Smooth muscle cell of the brain vasculature (primary cell): Measurements from ENCODE around the gene SYTL2.
A peak's percentile ranks its signal among the peaks of the same experiment; 100 is the strongest.

Experiments
- DNase-seq: peaks from one replicate; pipeline ENCODE4 v3.0.0-alpha.2; 2012; ENCODE audit warnings: low read depth, low spot score

The SYTL2 gene

DNA sequence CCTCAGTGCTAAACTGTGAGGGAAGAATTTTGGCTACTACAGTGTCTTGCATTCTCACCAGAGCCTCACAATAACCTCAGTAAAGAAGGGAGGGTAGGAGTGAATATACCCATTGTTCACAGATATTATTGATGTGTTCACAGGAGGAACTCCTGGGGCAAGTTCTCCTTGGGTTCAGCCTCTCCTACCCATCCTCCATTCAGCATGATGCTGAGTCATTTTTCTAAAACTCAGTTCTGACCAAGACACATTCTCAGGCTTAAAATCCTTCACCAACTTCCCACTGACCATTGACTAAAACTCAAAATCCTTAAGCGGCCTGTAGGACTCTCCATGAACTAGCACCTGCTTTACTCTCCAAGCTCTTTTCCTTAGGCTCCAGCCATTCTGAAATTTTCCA is 48.7 kb downstream of the SYTL2 start:
- no peak for DNase-seq

DNA sequence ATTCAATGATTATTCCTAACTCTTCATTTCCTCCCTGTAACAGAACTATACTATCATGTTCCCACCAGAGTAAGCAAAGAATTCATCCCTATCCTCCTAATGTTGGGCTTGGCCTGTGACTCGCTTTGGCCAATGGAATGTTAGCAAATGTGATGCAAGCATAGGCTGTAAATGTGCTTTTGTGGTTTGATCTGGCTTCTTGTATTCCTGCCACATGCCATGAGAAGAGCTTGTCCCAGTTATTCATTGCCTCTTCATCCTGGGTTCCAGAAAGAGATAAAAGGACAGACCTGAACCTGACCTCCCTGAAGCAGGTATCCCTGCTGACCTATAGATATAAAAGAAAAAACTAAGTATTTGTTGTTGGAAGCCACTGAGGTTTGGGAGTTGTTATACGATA is 51.0 kb downstream of the SYTL2 start:
- DNase-seq: peak; percentile 51

DNA sequence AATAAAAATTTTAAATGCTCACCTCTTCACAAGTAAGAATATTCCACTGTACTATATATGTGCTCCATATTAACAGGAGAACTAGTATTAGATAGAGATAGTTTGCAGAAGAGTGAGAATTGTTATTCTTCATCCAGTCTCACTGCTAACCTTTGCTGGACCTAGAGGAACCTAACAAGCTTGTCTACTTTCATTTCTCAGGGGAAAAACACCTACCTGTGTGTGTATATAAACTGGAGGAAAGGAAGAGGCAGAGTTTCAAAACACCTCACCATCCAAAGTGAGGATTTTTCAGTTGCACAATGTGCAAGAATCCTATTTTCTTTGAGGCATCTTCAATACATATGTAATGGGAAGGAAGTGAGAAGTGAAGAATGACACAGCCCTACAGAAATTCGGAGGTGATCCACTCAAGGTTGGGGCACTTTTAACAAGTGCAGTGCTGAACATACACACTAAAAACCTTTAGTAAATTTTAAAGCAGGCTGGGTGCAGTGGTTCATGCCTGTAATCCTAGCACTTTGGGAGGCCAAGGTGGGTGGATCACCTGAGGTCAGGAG is 52.4 kb downstream of the SYTL2 start:
- DNase-seq: no peak

DNA sequence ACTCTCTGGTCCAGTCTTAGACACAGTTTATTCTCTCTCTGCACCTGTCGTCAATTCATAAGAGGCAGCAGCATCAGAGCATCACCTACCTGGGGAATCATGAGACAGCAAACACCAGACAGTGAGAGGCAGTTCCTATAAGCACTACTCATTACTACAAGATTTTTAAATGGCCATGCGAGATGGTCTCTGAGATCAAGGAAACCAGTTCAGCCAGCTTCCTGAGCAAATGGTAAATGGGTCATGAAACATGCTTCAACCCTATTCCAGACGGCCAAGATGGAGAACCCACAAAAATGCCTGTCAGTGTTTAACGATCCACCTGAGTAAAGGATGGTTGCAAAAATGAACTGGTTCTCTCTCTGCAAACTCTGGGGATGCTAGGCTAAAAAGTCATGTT is 52.9 kb downstream of the SYTL2 start:
- no peak for DNase-seq

DNA sequence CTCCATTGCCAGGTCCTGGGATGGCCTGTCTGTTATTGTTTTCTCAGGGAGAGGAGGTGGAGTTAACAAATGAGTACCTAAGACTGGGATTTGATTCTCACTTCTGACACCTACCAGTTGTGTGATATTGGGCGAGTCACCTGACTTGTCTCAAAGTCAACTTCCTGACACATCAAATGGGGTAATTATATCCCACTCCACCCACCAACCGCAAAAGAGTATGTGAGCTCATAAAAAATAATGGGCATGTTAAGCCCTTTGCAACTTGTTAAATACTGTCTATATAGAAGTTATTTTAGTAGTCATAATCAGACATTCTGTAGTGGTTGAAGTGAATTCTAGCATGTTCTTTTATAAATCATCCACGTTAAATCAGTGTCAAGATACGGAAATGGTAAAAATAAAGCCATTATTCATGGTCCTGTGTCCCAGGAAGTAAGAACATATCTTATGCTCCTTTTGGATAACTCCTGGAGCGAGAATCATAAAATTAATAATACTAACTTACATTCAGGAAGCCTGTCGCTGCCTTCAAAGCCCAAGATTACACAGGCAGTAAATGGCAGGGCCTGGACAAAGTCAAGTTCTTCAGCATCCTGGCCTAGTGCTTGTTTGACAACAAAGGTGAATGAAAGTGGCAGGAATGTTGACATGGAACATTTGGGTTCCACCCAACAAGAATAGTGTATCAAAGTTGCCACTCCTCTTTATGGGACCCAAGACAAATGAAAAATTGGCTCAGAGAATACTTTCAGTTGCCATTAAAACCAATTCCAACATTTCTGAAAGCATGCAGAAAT is 54.3 kb downstream of the SYTL2 start:
- no peak for DNase-seq

DNA sequence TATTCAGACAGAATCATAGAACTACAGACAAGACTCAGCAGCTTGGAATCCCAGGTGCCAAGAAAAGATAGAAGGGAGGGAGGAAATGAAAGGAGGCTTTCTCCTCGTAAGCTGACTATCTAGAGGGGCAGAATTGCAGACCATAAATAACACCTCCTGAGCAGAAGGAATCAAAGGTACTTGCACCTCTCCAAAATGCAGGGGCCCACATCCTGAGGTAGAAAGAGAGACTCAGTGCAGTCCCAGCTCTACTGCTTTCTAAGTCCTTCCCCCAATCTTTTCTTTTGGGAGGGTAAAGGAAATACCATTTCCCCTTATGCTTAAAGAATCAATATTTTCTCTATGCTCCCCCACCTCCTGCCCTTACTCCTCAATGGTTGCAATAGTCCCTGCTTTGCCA is 55.2 kb downstream of the SYTL2 start:
- no peak for DNase-seq

DNA sequence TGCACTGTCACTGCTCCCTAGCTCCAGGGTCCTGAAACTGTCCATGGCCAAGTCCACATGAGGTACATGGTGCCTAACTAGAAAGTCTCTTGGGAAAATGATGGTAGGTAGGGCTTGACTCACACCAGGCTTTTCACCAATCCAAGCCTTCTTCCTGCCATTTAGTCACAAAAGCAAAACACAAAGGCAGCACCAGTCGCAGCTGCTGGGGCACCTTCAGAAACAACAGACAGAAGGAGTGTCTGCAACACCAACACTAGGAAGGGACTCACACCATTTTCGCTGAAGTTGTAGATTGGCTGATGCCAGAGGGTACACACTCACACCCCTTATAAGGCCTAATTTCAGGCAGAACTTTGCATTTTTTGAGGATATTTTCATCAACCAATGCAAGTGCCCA is 55.7 kb downstream of the SYTL2 start:
- DNase-seq: no peak

DNA sequence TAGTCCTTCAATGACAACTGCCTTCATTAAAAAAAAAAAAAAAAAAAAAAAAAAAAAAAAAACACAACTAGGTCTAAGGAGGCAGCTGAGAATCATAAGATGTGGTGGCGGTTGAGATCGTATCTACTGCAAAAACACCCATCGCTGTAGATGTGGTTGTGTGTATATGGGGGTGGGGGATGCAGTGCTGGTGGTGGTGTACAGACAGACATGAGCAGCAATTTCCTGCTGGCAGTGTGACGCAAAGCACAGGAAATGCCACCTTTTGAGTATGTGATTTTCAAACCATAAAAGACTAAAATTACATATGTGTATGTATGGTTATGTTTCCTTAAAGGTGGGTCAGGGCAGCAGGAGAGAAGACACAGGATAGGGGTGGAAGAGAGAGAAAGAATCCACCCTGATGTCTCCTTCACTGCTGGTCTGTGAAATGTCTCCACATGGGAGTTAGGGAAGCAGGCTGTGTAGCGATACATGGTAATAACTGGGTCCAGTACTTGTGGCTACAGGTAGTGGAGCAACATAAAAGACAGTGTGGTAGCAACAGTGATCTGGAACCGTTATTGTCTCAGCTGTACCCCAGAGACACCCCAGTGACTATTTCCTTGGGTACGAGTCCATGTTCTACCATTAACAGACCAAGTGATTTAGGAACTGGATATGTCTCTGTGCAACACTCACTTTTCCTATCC is 57.9 kb downstream of the SYTL2 start:
- no peak for DNase-seq

DNA sequence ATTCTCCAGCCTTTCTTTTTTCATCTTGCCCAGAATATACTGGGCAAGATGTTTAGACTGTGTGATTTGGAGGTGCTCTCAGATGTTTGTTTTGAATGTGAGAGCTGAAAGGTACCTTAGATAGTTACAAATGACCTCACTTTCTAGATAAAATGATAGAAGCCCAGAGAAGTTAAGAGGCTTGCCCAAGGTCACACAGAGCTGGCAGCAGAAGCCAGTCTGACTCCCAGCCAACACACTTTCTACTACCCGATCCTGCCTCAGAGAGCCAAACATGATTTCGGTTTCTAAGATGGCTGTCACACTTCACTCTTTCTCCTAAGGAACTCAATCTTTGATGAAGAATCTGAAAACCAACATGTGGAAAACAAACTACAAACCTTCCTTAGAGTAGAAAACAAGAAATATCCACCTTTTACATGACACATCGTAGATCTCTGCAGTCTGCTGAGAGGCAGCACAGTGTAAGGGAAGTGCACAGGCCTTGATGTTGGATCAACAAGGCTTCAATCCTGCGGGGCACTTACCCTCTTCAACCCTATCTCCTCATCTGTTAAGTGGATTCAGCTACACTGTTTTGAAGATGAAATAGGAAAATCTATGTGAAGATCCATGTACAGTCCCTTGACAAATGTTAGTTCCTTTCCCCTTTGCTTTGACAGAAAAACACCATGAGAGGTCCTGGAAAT is 58.6 kb downstream of the SYTL2 start:
- DNase-seq: no peak

DNA sequence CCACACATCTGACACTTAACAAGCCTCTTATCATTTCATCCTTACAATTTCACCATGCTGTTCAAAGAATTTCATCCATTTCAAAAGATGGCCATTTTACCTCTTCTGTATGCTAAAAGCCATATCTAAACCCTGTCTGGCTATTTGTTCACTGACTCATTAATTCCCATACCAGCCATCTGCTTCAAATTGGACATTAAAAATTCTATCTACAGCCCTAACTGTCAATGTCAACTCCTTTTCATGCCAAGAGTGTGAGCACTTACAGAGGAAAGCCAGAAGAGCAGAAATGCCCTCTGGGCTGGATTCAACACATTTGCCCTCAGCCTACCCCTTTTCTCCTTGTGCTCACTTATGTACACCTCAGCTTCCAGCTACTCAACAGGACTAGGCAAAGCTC is 59.2 kb downstream of the SYTL2 start:
- no peak for DNase-seq

DNA sequence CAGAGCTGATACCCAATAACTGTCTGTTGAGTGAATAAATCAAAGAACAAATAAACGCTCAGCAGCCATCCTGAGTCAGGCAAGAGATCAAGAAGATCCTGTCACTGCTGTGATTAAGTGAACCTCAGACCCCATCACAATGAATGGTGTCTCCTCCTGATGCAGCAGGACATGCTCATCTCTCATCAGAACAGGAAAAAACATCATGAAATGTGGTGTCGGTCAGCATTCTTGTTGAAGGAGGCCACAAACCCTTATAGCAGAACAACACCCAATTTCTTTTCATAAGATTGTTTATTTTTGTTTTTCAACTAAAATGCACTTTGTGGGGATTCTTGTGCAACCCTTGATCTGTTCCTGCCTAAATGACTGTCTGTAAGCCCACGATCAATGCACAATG is 60.3 kb downstream of the SYTL2 start:
- DNase-seq: no peak

DNA sequence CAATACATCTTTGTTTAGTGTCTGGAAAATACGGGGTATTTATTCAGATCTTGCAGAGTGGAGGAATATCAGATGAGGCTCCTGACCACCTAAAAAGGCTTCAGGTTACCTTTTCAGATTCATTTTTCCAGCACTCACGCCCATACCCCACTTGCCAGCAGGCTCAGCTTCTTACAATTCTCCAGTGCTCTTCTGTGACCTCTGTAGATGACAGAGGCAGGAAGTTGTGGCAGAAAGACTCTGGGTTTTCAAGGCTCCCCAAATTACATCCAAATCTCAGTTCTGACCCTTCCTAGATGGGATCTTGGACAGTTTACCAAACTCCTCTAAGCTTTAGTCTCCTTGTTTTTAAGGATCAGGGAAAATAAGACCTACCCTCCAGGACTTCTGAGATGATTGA is 61.1 kb downstream of the SYTL2 start:
- DNase-seq: no peak

DNA sequence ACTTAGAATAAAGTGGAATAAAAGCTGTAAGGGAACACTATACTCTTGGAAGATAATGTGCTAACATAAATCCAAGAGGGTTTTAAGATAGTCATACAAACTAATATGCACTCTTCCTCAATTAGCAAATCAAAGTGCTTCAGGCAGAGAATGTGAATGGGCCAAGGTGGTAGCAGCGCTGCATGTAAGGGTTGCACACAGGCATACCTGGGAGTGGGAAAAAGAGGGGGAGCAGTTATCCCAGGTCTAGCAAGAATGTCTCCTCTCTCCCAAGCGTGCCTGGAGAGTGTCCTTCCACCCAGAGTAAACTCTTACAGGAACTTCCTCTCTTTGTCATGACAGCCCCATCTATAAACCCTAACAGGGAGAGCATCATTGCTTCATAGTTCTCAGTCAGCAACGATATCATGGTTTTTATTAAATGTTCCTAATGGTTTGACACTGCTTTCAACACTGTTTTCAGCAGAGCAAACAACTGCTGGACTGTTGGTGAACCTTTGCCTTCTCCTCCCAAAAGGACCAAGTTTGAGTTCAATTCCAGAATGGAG is 61.6 kb downstream of the SYTL2 start:
- DNase-seq: no peak

DNA sequence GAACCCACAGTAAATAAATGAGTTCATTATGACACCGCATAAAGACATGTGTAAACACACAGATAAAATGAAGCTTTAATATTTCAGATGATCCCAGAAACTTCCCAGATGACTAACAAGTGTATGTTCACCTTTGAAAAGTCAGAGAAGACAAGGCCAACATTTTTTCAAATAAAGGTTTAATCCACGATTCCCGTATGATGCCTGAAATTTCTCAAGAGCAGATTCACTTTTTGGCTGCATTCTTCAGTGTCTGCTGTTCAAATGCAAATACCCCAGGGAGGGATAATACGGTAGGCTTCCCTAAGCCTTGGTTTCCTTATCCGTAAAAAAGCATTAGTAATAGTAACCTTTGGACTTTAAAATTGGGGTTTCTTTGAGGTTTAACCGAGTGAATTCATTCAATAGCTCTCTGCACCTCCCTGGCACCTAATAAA is 62.5 kb downstream of the SYTL2 start:
- no peak for DNase-seq

DNA sequence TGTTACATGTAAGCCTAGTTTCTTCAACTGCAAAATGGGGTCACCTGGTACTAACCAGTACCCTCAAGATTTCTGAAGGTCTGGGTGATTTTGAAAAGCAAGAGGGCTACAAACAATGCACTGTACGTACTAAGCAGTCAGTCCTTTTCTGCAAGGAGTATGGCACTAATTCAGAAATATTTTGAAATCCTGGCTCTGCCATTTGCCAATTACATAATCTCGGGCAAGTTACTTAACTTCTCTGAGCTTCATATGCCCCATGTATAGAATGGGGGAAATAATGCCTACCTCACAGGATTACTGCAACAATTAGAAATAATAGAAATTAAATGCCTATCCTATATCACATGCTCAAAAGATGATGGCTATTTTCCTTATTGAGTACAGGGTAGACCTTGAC is 64.3 kb downstream of the SYTL2 start:
- no peak for DNase-seq

DNA sequence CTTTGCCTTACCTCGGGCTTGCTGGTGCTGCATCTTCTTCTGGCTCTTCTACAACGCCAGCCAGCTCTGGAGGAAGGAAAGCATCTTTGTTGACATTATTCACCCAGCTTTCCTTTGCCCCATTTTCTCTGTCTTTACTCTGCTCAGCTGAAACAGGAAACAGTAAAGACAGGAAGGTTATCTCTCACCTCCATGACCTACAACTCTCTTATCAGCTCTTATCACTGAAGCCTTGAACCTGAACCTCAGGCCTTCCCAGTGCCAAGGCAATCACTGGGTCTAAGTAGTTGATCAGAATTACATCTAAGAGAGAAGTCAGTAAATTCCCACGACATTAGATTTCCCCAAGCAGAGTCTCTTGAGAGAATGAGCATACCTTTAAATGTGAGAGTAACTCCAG is 65.3 kb downstream of the SYTL2 start:
- DNase-seq: no peak

DNA sequence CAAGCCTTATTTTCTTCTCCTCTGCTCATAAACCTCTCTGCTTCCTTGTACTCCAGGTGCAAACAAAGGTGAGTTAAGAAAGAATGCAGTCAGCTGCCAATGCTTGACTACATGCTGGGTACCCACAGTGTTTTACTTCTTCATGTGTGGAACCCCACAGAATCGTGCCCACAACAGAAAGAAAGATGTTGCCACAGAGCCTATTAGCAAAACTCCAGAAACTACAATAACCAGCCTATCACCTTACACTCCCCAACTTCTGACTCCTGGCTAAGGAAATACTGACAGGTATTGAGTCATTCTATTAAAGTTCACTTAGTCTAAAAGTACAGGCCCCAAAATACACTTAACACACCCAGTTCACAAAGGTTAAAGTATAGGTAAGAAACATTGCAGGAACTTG is 68.1 kb downstream of the SYTL2 start:
- DNase-seq: no peak

DNA sequence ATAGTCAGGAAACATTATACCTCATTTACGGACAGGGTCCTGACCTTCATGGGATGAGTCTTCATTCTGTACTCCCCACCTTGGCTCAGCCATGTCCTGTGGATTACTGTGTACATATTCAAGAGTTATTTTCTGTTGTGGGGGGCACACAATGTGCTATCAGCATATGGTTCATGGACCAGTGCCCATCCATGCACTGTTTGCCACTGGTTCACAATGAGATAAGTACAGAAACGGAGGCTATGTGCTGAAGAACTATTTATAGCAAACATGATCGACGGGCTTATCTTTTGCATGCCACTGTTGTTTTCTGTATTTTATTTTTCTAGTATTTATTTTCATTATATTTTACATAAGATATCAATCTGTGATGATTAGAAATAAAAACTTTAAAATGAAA is 68.6 kb downstream of the SYTL2 start:
- no peak for DNase-seq

DNA sequence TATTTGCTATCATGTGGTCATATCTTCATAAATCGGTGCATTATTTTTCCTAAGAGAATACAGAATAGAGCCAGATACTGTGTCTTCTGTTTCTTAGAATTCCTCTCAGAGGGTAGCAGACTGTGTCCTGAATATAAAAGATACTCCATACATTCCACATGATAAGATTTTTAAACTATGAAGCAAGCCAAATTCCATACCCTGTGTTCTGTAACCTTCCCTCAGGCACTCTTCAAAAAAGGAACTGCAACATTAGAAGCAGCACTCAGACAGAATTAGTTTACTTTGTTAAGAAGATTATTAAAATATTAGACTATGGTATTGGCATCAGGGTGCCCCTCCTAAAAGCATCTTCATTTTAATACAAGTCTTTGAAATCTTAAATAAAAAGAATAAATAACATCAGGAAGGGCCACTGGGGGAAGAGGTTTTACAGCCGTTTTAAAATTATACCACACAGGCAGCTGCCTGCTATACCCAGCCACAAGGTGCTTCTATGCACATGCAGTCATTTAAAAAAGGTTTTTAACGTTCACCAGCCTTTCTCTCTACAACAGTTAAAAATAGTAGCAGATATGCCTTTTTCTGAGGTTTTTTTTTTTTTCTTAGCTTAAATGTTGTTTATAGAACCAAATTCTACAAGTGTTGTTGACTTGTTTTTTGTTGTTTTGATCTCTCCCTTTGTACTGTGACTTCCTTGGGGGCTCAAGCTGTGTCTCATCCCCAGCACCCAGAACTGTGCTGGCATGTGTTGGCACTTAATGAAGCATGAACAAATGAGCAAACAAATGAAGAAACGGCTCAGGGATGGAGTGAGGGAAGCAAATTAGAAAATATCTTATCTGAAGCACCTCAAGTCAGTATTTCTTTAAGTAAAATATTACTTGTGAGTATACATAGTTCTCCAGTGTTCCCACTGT is 70.2 kb downstream of the SYTL2 start:
- no peak for DNase-seq

DNA sequence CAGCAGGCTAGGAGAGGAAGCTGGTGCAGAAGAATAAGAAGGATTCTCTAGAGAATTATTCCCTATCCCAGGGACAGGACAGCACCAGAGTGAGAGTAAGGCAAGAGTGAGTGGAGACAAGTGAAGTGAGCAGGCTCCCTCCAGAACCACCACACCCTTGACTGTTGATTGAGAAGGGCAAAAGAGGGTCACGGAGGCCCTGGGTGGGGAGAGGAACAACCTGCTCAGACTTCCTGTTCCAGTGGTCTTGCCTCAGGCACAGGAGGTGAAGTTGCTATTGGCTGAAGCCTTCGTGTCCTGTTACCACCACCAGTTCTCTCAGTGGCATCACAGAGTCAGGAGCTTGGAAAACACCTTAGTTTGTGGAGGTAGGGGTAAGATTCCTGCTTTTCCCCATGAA is 73.2 kb downstream of the SYTL2 start:
- DNase-seq: no peak

DNA sequence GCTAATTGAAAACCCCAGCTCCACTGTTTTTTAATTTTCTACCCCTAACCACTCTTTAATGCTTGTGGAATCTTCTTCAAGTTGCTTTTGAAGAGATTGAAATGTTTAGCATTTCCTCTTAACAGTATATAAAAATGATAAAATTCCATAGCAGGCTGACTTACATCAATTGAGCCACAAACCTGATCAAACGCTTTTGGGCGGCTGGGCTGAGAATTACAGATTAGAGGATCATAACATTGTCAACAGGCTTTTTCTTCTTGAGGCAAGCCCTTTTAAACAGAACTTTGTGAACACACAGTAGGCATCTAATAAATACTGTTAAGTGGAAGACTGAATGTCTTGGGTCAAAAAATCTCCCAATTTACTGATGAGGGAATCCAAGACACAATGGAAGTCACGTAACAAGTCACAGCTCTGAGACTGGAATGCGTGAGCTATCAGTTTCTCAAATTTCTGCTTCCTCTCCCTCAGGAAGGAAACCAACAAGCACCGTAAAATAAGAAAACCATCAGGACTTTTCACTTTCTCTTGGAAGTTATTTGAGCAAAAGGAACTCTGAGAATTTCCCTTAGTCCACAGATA is 75.0 kb downstream of the SYTL2 start:
- DNase-seq: no peak
